Measurements from ENCODE around the gene TOLLIP. TPM values are rescaled to one million over a fixed set of nuclear protein-coding genes. Genes with fewer than 3 reads are reported as not detected.
A peak's percentile ranks its signal among the peaks of the same experiment; 100 is the strongest.

The TOLLIP gene
- total and polyA plus RNA-seq, 9 of the 15 experiments (the other 6 are each of a cell fraction or from before 2014, with no cell fraction given): 0.23 to 22.8 (median 7.1) TPM

DNA sequence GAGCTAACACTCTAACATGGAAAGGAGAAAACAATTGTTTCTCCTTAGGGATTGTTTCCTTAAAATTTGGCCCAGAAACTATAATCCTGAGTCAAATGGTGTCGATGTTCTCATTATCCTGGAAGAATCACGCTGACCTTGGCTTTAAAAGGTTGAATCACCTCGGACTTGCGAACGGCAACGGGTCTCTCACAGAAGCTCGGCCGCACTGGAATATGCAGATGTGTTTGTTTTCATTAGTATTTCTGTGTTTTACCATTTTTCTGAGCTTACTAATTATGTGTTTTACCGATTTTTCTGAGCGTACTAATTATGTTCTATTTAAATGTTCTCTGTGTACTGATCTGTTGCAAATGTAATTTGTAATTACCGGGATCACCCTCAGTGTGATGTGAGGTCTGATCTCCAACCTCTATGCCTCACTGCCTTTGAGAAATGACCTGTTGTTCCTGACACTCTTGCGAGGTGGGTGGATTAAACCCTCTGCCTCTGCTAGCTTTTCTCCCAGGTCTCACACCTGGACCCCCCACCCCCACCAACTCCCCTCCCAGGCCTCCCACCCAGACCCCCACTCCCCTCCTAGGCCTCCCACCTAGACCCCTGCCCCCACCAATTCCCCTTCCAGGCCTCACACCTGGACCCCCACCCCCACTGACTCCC, 42.0 kb upstream of the TOLLIP start (continued):
- TF ChIP-seq ZNF232 (CRISPR knock-in tag; IDR thresholded peaks at IDR 0.05) (no peak), ZNF444 (CRISPR knock-in tag; IDR thresholded peaks at IDR 0.05) (no peak), CBX5 (IDR thresholded peaks at IDR 0.05; ENCODE audit: borderline replicate concordance, low read depth) (no peak), ZNF253 (CRISPR knock-in tag; conservative IDR thresholded peaks at IDR 0.05) (no peak), ZNF24 (IDR thresholded peaks at IDR 0.05) (no peak), HMG20B (CRISPR knock-in tag; IDR thresholded peaks at IDR 0.05) (no peak), SRSF3 (IDR thresholded peaks at IDR 0.05; ENCODE audit: insufficient read depth, low read length) (no peak), CBFB (CRISPR knock-in tag; IDR thresholded peaks at IDR 0.05) (no peak), GTF2B (IDR thresholded peaks at IDR 0.05; ENCODE audit: extremely low read depth, insufficient read length) (peak; percentile 97), SMARCE1 (IDR thresholded peaks at IDR 0.05) (no peak), ZSCAN29 (IDR thresholded peaks at IDR 0.05) (no peak), SRSF1 (IDR thresholded peaks at IDR 0.05; ENCODE audit: low read depth, low read length) (no peak), RFX5 (IDR thresholded peaks at IDR 0.05; ENCODE audit: low read depth, low read length) (no peak), ZKSCAN8 (CRISPR knock-in tag; IDR thresholded peaks at IDR 0.05) (no peak), ZNF592 (IDR thresholded peaks at IDR 0.05) (no peak), DDX20 (tag; IDR thresholded peaks at IDR 0.05; ENCODE audit: low read depth) (no peak), NR2C2 (CRISPR knock-in tag; IDR thresholded peaks at IDR 0.05) (no peak), NR2C2 (tag; IDR thresholded peaks at IDR 0.05) (no peak), HDGF (IDR thresholded peaks at IDR 0.05) (no peak), SMARCA4 (IDR thresholded peaks at IDR 0.05) (no peak), KLF10 (CRISPR knock-in tag; IDR thresholded peaks at IDR 0.05) (no peak)
- TF ChIP-seq, protein P1, sequence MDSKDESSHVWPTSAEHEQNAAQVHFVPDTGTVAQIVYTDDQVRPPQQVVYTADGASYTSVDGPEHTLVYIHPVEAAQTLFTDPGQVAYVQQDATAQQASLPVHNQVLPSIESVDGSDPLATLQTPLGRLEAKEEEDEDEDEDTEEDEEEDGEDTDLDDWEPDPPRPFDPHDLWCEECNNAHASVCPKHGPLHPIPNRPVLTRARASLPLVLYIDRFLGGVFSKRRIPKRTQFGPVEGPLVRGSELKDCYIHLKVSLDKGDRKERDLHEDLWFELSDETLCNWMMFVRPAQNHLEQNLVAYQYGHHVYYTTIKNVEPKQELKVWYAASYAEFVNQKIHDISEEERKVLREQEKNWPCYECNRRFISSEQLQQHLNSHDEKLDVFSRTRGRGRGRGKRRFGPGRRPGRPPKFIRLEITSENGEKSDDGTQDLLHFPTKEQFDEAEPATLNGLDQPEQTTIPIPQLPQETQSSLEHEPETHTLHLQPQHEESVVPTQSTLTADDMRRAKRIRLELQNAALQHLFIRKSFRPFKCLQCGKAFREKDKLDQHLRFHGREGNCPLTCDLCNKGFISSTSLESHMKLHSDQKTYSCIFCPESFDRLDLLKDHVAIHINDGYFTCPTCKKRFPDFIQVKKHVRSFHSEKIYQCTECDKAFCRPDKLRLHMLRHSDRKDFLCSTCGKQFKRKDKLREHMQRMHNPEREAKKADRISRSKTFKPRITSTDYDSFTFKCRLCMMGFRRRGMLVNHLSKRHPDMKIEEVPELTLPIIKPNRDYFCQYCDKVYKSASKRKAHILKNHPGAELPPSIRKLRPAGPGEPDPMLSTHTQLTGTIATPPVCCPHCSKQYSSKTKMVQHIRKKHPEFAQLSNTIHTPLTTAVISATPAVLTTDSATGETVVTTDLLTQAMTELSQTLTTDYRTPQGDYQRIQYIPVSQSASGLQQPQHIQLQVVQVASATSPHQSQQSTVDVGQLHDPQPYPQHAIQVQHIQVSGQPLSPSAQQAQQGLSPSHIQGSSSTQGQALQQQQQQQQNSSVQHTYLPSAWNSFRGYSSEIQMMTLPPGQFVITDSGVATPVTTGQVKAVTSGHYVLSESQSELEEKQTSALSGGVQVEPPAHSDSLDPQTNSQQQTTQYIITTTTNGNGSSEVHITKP (IDR thresholded peaks at IDR 0.05; ENCODE audit: partially characterized antibody): no peak

Data from K562 (cell line).